Astrocyte (in vitro differentiated cells and primary cell): ENCODE measurements around the gene TGM6. TPM values are rescaled to one million over a fixed set of nuclear protein-coding genes. Genes with fewer than 3 reads are reported as not detected.

Source experiments
- DNase-seq: peaks from one replicate; pipeline ENCODE4 v3.0.0-alpha.2; 2010; ENCODE audit warnings: low read depth
- FAIRE-seq: peaks from 2 replicates; lab custom pipeline; 2011; peaks lifted over from hg19 to GRCh38; lab: Jason Lieb, UNC
- H2AFZ ChIP-seq: 2 replicates; pipeline ENCODE4 v1.6.0; 2012; ENCODE audit warnings: low read depth, low read length, inconsistent platforms
- H3K27ac ChIP-seq: 2 replicates; pipeline ENCODE4 v1.5.1; 2011; ENCODE audit warnings: low read depth, low read length, inconsistent platforms
- H3K27me3 ChIP-seq: 2 replicates; pipeline ENCODE4 v1.6.0; 2011; ENCODE audit warnings: low read length, inconsistent platforms; ENCODE audit not compliant: insufficient read depth
- H3K36me3 ChIP-seq: 2 replicates; pipeline ENCODE4 v1.5.1; 2011; ENCODE audit warnings: low read length, inconsistent platforms; ENCODE audit not compliant: insufficient read depth
- H3K4me1 ChIP-seq: 2 replicates; pipeline ENCODE4 v1.5.1; 2011; ENCODE audit warnings: low read length, inconsistent platforms; ENCODE audit not compliant: insufficient read depth
- H3K4me2 ChIP-seq: 2 replicates; pipeline ENCODE4 v1.6.0; 2012; ENCODE audit warnings: low read length, inconsistent platforms
- H3K4me3 ChIP-seq: 2 replicates; pipeline ENCODE4 v1.5.1; 2011; ENCODE audit warnings: low read depth, mild to moderate bottlenecking, low read length, inconsistent platforms; ENCODE audit not compliant: insufficient read depth
- H3K79me2 ChIP-seq: 2 replicates; pipeline ENCODE4 v1.6.0; 2012; ENCODE audit warnings: mild to moderate bottlenecking, low read length, inconsistent platforms; ENCODE audit not compliant: insufficient read depth
- H3K9ac ChIP-seq: 2 replicates; pipeline ENCODE4 v1.6.0; 2012; ENCODE audit warnings: mild to moderate bottlenecking, low read length, inconsistent platforms
- H3K9me3 ChIP-seq: 2 replicates; pipeline ENCODE4 v1.5.1; 2012; ENCODE audit warnings: low read depth, mild to moderate bottlenecking, low read length, inconsistent platforms; ENCODE audit not compliant: insufficient read depth
- H4K20me1 ChIP-seq: 2 replicates; pipeline ENCODE4 v1.6.0; 2012; ENCODE audit warnings: low read length, inconsistent platforms; ENCODE audit not compliant: insufficient read depth
- H3K27ac Mint-ChIP-seq: one replicate; pipeline ENCODE4 v1.8.0; 2021; ENCODE audit warnings: mild to moderate bottlenecking, mixed read lengths; ENCODE audit not compliant: unreplicated experiment
- H3K27me3 Mint-ChIP-seq: one replicate; pipeline ENCODE4 v1.8.0; 2021; ENCODE audit warnings: low read depth, mixed read lengths; ENCODE audit not compliant: unreplicated experiment
- H3K36me3 Mint-ChIP-seq: one replicate; pipeline ENCODE4 v1.8.0; 2021; ENCODE audit warnings: low read depth, mixed read lengths; ENCODE audit not compliant: unreplicated experiment
- H3K4me1 Mint-ChIP-seq: one replicate; pipeline ENCODE4 v1.8.0; 2021; ENCODE audit warnings: low read depth, mixed read lengths; ENCODE audit not compliant: unreplicated experiment
- H3K4me3 Mint-ChIP-seq: one replicate; pipeline ENCODE4 v1.8.0; 2021; ENCODE audit warnings: mild to moderate bottlenecking, moderate library complexity, mixed read lengths; ENCODE audit not compliant: unreplicated experiment
- H3K9me3 Mint-ChIP-seq: one replicate; pipeline ENCODE4 v1.8.0; 2021; ENCODE audit warnings: mild to moderate bottlenecking, mixed read lengths; ENCODE audit not compliant: unreplicated experiment
- EZH2 ChIP-seq: IDR thresholded peaks from 2 replicates; pipeline ENCODE4 v1.6.1; 2012; ENCODE audit warnings: mild to moderate bottlenecking, low read length, inconsistent platforms; ENCODE audit not compliant: insufficient read depth
- total RNA-seq: library from RNA; stranded (reverse); gene quantifications from 2 replicates; pipeline ENCODE4 v1.2.1, GENCODE V29; 2021
- TF ChIP-seq, protein P1 (sequence below): IDR thresholded peaks from 2 replicates; pipeline ENCODE4 v1.5.1; 2011; ENCODE audit warnings: low read depth, mild to moderate bottlenecking, inconsistent platforms, low read length, moderate library complexity; ENCODE audit not compliant: insufficient read depth

The TGM6 gene
- total RNA-seq, 1 donor from 2014 or later: not detected

DNA sequence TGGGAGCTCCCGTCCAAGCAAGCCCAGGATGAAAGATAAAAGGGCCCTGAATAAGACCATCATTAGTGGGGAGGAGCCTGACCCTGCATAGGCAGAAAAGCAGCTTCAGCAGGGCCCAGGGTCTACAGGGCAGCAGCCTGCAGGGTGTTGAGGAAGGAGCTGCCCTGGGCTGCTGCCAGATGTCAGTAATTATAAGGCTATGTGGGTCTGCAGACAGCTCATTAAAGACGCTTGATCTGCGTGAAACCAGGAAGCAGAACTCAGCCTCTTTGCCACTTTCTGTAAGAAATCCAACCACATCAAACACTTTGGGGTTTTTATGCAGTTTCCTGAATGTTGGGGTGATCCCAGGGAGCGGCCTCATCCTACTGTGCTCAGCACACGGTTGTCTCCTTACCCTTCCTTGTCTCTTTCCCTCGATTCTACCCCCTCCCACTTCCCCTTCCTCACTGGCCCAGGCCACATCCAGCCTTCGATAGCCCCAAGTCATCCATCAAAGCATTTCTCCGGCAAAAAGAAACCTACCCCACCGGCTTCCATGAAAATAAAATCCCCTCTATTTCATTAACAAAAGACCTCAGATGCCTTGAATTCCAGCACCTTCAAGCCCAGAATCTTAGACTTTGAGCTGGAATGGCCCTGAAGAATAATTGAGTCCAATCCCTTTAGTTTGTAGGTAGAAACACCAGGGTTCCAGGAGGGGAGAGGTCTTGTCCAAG, 1.0 kb upstream of the TGM6 start:
- H3K4me1 Mint-ChIP-seq: peaks cover 5% of the 10 kb centered on the region
- no peak overlapping the region for H3K4me2 ChIP-seq
- H3K36me3 Mint-ChIP-seq: peaks cover 2% of the 10 kb centered on the region
- no peaks in the 10 kb centered on the region for H3K9me3 Mint-ChIP-seq
- H3K27ac ChIP-seq: no peak overlapping the region
- no peaks in the 10 kb centered on the region for H4K20me1 ChIP-seq
- FAIRE-seq: no peak
- H3K9me3 ChIP-seq: no peaks in the 10 kb centered on the region
- no peak overlapping the region for H3K9ac ChIP-seq
- no peaks in the 10 kb centered on the region for H3K79me2 ChIP-seq
- H3K27me3 ChIP-seq: no peaks in the 10 kb centered on the region
- no peak overlapping the region for H2AFZ ChIP-seq
- TF ChIP-seq, protein P1, sequence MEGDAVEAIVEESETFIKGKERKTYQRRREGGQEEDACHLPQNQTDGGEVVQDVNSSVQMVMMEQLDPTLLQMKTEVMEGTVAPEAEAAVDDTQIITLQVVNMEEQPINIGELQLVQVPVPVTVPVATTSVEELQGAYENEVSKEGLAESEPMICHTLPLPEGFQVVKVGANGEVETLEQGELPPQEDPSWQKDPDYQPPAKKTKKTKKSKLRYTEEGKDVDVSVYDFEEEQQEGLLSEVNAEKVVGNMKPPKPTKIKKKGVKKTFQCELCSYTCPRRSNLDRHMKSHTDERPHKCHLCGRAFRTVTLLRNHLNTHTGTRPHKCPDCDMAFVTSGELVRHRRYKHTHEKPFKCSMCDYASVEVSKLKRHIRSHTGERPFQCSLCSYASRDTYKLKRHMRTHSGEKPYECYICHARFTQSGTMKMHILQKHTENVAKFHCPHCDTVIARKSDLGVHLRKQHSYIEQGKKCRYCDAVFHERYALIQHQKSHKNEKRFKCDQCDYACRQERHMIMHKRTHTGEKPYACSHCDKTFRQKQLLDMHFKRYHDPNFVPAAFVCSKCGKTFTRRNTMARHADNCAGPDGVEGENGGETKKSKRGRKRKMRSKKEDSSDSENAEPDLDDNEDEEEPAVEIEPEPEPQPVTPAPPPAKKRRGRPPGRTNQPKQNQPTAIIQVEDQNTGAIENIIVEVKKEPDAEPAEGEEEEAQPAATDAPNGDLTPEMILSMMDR: no peak
- H3K4me3 ChIP-seq: no peak overlapping the region
- H3K36me3 ChIP-seq: no peaks in the 10 kb centered on the region
- H3K4me1 ChIP-seq: no peaks in the 10 kb centered on the region
- no peak overlapping the region for H3K27ac Mint-ChIP-seq
- DNase-seq: no peak
- H3K27me3 Mint-ChIP-seq: peaks cover 10% of the 10 kb centered on the region
- H3K4me3 Mint-ChIP-seq: no peak overlapping the region

DNA sequence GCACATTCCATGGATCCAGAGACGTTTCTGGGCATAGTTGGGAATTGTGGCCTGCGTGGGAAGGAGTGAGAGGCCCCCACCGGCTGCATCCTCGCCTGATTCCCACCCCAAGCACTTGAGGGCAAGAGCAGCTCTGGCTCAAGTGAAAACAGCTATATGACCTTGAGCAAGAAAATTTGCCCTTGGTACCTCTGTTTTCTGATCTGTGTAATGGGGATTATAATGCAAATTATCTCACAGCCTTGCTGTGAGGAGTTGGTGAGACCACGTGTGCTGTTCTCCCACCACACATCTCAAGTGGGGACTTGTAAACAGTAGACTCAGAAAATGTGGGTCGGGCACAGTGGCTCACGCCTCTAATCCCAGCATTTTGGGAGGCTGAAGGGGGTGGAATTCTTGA, 602 bp downstream of the TGM6 start:
- Histone ChIP-seq H2AFZ (no peak overlapping the region), H3K27ac (no peak overlapping the region), H3K36me3 (no peaks in the 10 kb centered on the region), H3K4me1 (peaks cover 5% of the 10 kb centered on the region), H4K20me1 (no peaks in the 10 kb centered on the region), H3K9ac (no peak overlapping the region), H3K4me2 (no peak overlapping the region), H3K27me3 (no peaks in the 10 kb centered on the region), H3K9me3 (no peaks in the 10 kb centered on the region), H3K4me3 (no peak overlapping the region), H3K79me2 (no peaks in the 10 kb centered on the region)
- H3K9me3 Mint-ChIP-seq: no peaks in the 10 kb centered on the region
- H3K27me3 Mint-ChIP-seq: peaks cover 10% of the 10 kb centered on the region
- H3K4me3 Mint-ChIP-seq: no peak overlapping the region
- DNase-seq: no peak
- H3K27ac Mint-ChIP-seq: no peak overlapping the region
- peaks cover 18% of the 10 kb centered on the region for H3K4me1 Mint-ChIP-seq
- TF ChIP-seq EZH2: no peak
- TF ChIP-seq, protein P1: no peak
- FAIRE-seq: no peak
- peaks cover 4% of the 10 kb centered on the region for H3K36me3 Mint-ChIP-seq

DNA sequence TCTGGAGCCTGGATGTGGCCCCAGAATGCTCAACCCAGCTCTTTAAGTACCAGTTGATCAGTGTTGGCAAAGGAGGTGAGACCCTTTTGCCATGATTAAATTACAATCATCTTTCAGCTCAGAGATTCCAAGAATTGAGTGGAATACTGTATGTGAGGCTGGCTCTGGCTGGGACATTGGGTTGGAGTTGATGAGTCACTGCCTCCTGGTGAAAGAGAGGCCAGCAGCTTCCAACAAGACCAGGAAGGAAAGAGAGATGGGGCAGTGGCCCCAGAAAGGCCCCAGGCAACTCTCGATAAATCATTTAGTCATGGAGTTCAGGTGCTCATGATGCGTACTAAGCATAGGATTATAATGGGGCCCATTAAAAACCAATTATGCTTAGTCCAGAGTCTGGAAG, 2.1 kb downstream of the TGM6 start:
- H3K4me1 ChIP-seq: peaks cover 14% of the 10 kb centered on the region
- H3K79me2 ChIP-seq: no peaks in the 10 kb centered on the region
- no peaks in the 10 kb centered on the region for H3K9me3 Mint-ChIP-seq
- no peak for DNase-seq
- no peak overlapping the region for H3K27ac ChIP-seq
- H2AFZ ChIP-seq: no peak overlapping the region
- no peaks in the 10 kb centered on the region for H4K20me1 ChIP-seq
- no peak for FAIRE-seq
- no peak overlapping the region for H3K4me3 Mint-ChIP-seq
- no peaks in the 10 kb centered on the region for H3K36me3 ChIP-seq
- H3K9me3 ChIP-seq: no peaks in the 10 kb centered on the region
- no peaks in the 10 kb centered on the region for H3K27me3 ChIP-seq
- H3K4me2 ChIP-seq: no peak overlapping the region
- peaks cover 10% of the 10 kb centered on the region for H3K27me3 Mint-ChIP-seq
- H3K4me3 ChIP-seq: no peak overlapping the region
- no peak overlapping the region for H3K27ac Mint-ChIP-seq
- H3K4me1 Mint-ChIP-seq: peaks cover 29% of the 10 kb centered on the region
- H3K36me3 Mint-ChIP-seq: peaks cover 4% of the 10 kb centered on the region
- no peak overlapping the region for H3K9ac ChIP-seq
- TF ChIP-seq, protein P1: no peak
- no peak for TF ChIP-seq EZH2
